Prostate gland (tissue), 2 donors: ENCODE data around the gene PRKD2. TPM values are rescaled to one million over a fixed set of nuclear protein-coding genes. Genes with fewer than 3 reads are reported as not detected.

Experiments used
- DNase-seq: peaks from one replicate; pipeline ENCODE4 v3.0.0-alpha.2; 2019; ENCODE audit warnings: low spot score
- H3K27ac ChIP-seq, 2 donors: fragments of 200-600 bp; sonication (generic); 2 replicates each; pipeline ENCODE4 v1.5.1; 2017 to 2019
- H3K27me3 ChIP-seq: fragments of 200-600 bp; sonication (generic); replicated peaks from 2 replicates; pipeline ENCODE4 v1.5.1; 2019; ENCODE audit not compliant: insufficient read depth
- H3K36me3 ChIP-seq, 2 donors: fragments of 200-600 bp; sonication (generic); 1 replicate in 1 of 2; 2 replicates in 1 of 2; pipeline versions ENCODE4 v1.5.1 to v1.8.1; 2017 to 2019
- H3K4me1 ChIP-seq: fragments of 200-600 bp; sonication (generic); replicated peaks from 2 replicates; pipeline ENCODE4 v1.5.1; 2019
- H3K4me3 ChIP-seq, 2 donors: fragments of 200-600 bp; sonication (generic); 2 replicates each; pipeline ENCODE4 v1.5.1; 2017 to 2019
- H3K9me3 ChIP-seq: fragments of 200-600 bp; sonication (generic); 2 replicates; pipeline ENCODE4 v1.5.1; 2017
- CTCF ChIP-seq, 4 experiments: fragments of 200-600 bp in 2 of 4; fragments of 450-650 bp in 2 of 4; sonication (generic) in 2 of 4; IDR thresholded peaks; 1 replicate in 3 of 4; 2 replicates in 1 of 4; pipeline ENCODE4 v1.5.1; 2016 to 2019; ENCODE audit warnings: antibody characterized with exemption in 4 of 4, mild to moderate bottlenecking in 2 of 4, moderate library complexity in 2 of 4
- POLR2A ChIP-seq: fragments of 450-650 bp; IDR thresholded peaks from one replicate; pipeline ENCODE4 v1.6.1; 2016; ENCODE audit warnings: antibody characterized with exemption, mild to moderate bottlenecking
- POLR2AphosphoS5 ChIP-seq: sonication (generic); formaldehyde crosslinking; IDR thresholded peaks from one replicate; pipeline ENCODE4 v1.6.1; 2017; ENCODE audit warnings: antibody characterized with exemption
- WGBS: methylation state at CpG from one replicate; pipeline ENCODE4 v1.1.5; 2018; 5-methylcytosine and 5-hydroxymethylcytosine counted together
- intact Hi-C: fragments of 100-400 bp; cut with DNase I; formaldehyde crosslinking; loops from one replicate; pipeline ENCODE4 v1.14.2; 2022
- total RNA-seq, 2 donors: library from RNA; depleted of rRNA; stranded (reverse); fragments of >200 nt; gene quantifications; one replicate each; pipeline ENCODE4 v1.1.0, GENCODE V29; 2016

The PRKD2 gene
- total RNA-seq, 2 donors from 2014 or later, result 38.9 to 41.8 TPM

- 43% methylated on average over 14 of the region's 14 CpGs for WGBS
- Histone ChIP-seq H3K4me1 (no peaks in the 10 kb centered on the region), H3K9me3 (no peaks in the 10 kb centered on the region), H3K4me3 (no peak overlapping the region), H3K27me3 (no peaks in the 10 kb centered on the region), H3K27ac (no peak overlapping the region), H3K36me3 (peaks cover 0 to 46% of the 10 kb centered on the region in 2 donors)
- TF ChIP-seq CTCF (IDR thresholded peaks at IDR 0.05), result no peak
- no peak for TF ChIP-seq POLR2A
- no peak for TF ChIP-seq POLR2AphosphoS5
- intact Hi-C loops, result no loop called here
- DNase-seq, result no peak
Observed at GRCh38 chr19:46731007-46731501, 14.1 kb upstream of the PRKD2 start.

- no peaks in the 10 kb centered on the region for H3K9me3 ChIP-seq
- WGBS, result 97% methylated on average over 14 of the region's 14 CpGs
- intact Hi-C loops, result no loop called here
- no peak overlapping the region for H3K4me3 ChIP-seq
- H3K27ac ChIP-seq, result no peak overlapping the region
- TF ChIP-seq CTCF (IDR thresholded peaks at IDR 0.05) (no peak), POLR2A (no peak), POLR2AphosphoS5 (no peak)
- no peak for DNase-seq
- H3K4me1 ChIP-seq, result no peaks in the 10 kb centered on the region
- H3K27me3 ChIP-seq, result no peaks in the 10 kb centered on the region
- H3K36me3 ChIP-seq, result peaks cover 0 to 50% of the 10 kb centered on the region in 2 donors
Observed at GRCh38 chr19:46730595-46730994, 13.7 kb upstream of the PRKD2 start.

GRCh38 chr19:46730187-46730586 lies 13.3 kb upstream of the PRKD2 start:
- no peak for DNase-seq
- TF ChIP-seq POLR2AphosphoS5 (no peak), CTCF (IDR thresholded peaks at IDR 0.05) (no peak), POLR2A (no peak)
- H3K36me3 ChIP-seq, result peaks cover 2 to 54% of the 10 kb centered on the region in 2 donors
- no peak overlapping the region for H3K4me3 ChIP-seq
- no peaks in the 10 kb centered on the region for H3K9me3 ChIP-seq
- whole genome bisulfite sequencing, result 90% methylated on average over 9 of the region's 9 CpGs
- H3K4me1 ChIP-seq, result no peaks in the 10 kb centered on the region
- intact Hi-C loops, result no loop called here
- no peaks in the 10 kb centered on the region for H3K27me3 ChIP-seq
- no peak overlapping the region for H3K27ac ChIP-seq

GRCh38 chr19:46729696-46730095 lies 12.8 kb upstream of the PRKD2 start:
- no peaks in the 10 kb centered on the region for H3K27me3 ChIP-seq
- intact Hi-C loops, result no loop called here
- H3K4me3 ChIP-seq, result no peak overlapping the region
- H3K36me3 ChIP-seq, result peaks cover 7 to 58% of the 10 kb centered on the region in 2 donors
- no peak overlapping the region for H3K27ac ChIP-seq
- DNase-seq, result no peak
- H3K4me1 ChIP-seq, result no peaks in the 10 kb centered on the region
- H3K9me3 ChIP-seq, result no peaks in the 10 kb centered on the region
- WGBS, result 90% methylated on average over 7 of the region's 7 CpGs
- TF ChIP-seq POLR2AphosphoS5 (no peak), CTCF (IDR thresholded peaks at IDR 0.05) (no peak), POLR2A (no peak)

GRCh38 chr19:46728693-46729339 lies 11.9 kb upstream of the PRKD2 start:
- 47% methylated on average over 20 of the region's 20 CpGs for WGBS
- no peak overlapping the region for H3K4me3 ChIP-seq
- peak; percentile 60 for DNase-seq
- intact Hi-C loops, result loop anchor here (1.0 kb wide), 1 partner anchor 25 kb away; no protein-coding TSS in a partner anchor
- peaks cover 12 to 58% of the 10 kb centered on the region in 2 donors for H3K36me3 ChIP-seq
- H3K4me1 ChIP-seq, result no peaks in the 10 kb centered on the region
- no peaks in the 10 kb centered on the region for H3K9me3 ChIP-seq
- TF ChIP-seq CTCF (IDR thresholded peaks at IDR 0.05) (peak; percentile 72 to 89 (median 79)), POLR2AphosphoS5 (no peak)
- no peaks in the 10 kb centered on the region for H3K27me3 ChIP-seq
- H3K27ac ChIP-seq, result no peak overlapping the region
